Endothelial cell (in vitro differentiated cells): ENCODE measurements around the gene SRSF3. TPM values are rescaled to one million over a fixed set of nuclear protein-coding genes. Genes with fewer than 3 reads are reported as not detected.

Source experiments
- DNase-seq: peaks from one replicate; pipeline ENCODE4 v3.0.0; 2021; ENCODE audit warnings: low spot score
- H3K27ac Mint-ChIP-seq: one replicate; pipeline ENCODE4 v1.8.0; 2021; ENCODE audit warnings: mixed read lengths, inconsistent platforms; ENCODE audit not compliant: unreplicated experiment
- H3K27me3 Mint-ChIP-seq: one replicate; pipeline ENCODE4 v1.8.0; 2021; ENCODE audit warnings: mild to moderate bottlenecking, moderate library complexity, mixed read lengths, inconsistent platforms; ENCODE audit not compliant: unreplicated experiment
- H3K36me3 Mint-ChIP-seq: one replicate; pipeline ENCODE4 v1.8.0; 2021; ENCODE audit warnings: mild to moderate bottlenecking, low read depth, mixed read lengths, inconsistent platforms; ENCODE audit not compliant: unreplicated experiment
- H3K4me1 Mint-ChIP-seq: one replicate; pipeline ENCODE4 v1.8.0; 2021; ENCODE audit warnings: mild to moderate bottlenecking, mixed read lengths, inconsistent platforms; ENCODE audit not compliant: unreplicated experiment
- H3K4me3 Mint-ChIP-seq: one replicate; pipeline ENCODE4 v1.8.0; 2021; ENCODE audit warnings: mild to moderate bottlenecking, mixed read lengths, inconsistent platforms; ENCODE audit not compliant: unreplicated experiment
- H3K9me3 Mint-ChIP-seq: one replicate; pipeline ENCODE4 v1.8.0; 2021; ENCODE audit warnings: mixed read lengths, inconsistent platforms; ENCODE audit not compliant: unreplicated experiment
- total RNA-seq: library from RNA; stranded (reverse); fragmentation: NEBNext Ultra II Directional; extraction: Animal tissue kit (Norgen Biotek cat#: 25700); gene quantifications from one replicate; pipeline ENCODE4 v1.2.1, GENCODE V29; 2021; ENCODE audit not compliant: unreplicated experiment
- TF ChIP-seq, protein P1 (sequence below): fragments of 200-600 bp; sonication (generic); IDR thresholded peaks from one replicate; pipeline ENCODE4 v1.5.0; 2021; ENCODE audit warnings: antibody characterized with exemption; ENCODE audit not compliant: unreplicated experiment

The SRSF3 gene
- total RNA-seq, 1 donor from 2014 or later, result 289 TPM

DNA sequence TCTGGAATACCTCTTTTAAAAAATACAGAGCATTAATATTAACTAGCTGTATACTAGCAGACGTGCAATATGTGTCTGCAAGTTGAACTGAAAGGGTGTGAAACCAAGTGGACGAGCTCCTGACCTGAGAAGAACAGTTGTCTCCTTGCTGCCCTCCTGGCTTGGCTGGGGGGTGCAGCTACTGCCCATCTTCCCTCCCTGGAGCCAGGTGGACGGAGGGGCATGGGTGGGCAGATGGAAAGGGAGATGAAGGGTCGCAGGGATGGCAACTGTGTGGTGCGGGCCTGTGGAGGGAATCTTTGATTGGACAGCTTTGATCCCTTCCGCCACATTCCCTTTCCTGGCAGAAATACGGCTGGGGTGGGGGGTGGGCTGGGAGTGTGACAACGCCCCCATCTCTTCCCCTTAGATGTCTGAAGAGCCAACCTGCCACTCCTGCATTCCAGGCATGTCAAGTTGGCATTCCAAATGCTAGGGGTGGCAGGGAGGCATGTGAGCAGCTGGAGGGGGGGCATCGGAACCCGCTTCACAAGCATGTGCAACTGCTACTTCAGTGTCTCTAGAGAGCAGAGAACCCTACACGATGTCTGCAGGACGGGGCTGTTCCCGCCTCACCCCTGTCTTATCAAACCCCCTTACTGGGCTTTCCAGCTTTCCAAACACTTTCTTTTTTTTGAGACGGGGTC is 37.3 kb downstream of the SRSF3 start:
- Mint-ChIP-seq H3K4me3 (no peak overlapping the region), H3K27ac (no peak overlapping the region), H3K36me3 (no peaks in the 10 kb centered on the region), H3K9me3 (no peaks in the 10 kb centered on the region), H3K4me1 (peaks cover 13% of the 10 kb centered on the region), H3K27me3 (peaks cover 3% of the 10 kb centered on the region)
- TF ChIP-seq, protein P1, sequence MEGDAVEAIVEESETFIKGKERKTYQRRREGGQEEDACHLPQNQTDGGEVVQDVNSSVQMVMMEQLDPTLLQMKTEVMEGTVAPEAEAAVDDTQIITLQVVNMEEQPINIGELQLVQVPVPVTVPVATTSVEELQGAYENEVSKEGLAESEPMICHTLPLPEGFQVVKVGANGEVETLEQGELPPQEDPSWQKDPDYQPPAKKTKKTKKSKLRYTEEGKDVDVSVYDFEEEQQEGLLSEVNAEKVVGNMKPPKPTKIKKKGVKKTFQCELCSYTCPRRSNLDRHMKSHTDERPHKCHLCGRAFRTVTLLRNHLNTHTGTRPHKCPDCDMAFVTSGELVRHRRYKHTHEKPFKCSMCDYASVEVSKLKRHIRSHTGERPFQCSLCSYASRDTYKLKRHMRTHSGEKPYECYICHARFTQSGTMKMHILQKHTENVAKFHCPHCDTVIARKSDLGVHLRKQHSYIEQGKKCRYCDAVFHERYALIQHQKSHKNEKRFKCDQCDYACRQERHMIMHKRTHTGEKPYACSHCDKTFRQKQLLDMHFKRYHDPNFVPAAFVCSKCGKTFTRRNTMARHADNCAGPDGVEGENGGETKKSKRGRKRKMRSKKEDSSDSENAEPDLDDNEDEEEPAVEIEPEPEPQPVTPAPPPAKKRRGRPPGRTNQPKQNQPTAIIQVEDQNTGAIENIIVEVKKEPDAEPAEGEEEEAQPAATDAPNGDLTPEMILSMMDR, result no peak
- DNase-seq, result no peak

DNA sequence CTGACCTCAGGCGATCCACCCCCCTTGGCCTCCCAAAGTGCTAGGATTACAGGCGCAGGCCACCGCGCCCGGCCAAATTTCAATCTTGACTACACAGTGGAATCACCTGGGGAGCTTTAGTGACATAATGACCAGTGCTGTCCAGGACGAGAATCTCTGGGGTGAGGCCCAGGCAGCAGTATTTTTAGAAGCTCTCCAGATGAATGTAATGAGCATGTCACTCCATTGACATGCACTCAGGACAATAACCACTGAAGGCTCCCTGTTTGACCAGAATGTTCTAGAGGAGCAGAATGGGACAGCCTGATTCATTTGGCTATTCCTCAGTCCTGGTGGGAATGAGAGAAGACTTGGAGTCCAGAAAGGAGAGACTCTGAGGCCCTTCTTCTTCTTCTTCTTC is 39.2 kb downstream of the SRSF3 start:
- Mint-ChIP-seq H3K27me3 (peaks cover 4% of the 10 kb centered on the region), H3K4me1 (peaks cover 13% of the 10 kb centered on the region), H3K27ac (no peak overlapping the region), H3K36me3 (no peaks in the 10 kb centered on the region), H3K9me3 (no peaks in the 10 kb centered on the region), H3K4me3 (no peak overlapping the region)
- TF ChIP-seq, protein P1, result no peak
- no peak for DNase-seq

DNA sequence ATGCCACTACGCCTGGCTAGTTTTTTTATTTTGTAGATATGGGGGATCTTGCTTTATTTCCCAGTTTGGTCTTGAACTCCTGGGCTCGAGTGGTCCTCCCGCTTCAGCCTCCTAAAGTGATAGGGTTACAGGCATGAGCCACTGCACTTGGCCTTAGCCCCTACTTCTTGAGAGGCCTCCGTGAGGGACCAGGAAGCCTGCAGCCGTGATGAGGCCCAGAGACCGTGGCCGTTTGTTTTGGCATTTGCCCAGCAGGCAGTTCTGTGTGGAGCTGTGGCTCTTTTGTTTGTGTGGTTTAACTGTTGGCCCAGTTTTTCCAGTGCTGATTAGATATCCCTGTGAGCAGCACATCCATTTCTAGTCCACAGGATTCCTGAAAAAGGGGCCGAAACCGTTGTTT is 39.8 kb downstream of the SRSF3 start:
- Mint-ChIP-seq H3K4me1 (peaks cover 9% of the 10 kb centered on the region), H3K9me3 (no peaks in the 10 kb centered on the region), H3K36me3 (no peaks in the 10 kb centered on the region), H3K27ac (no peak overlapping the region), H3K4me3 (no peak overlapping the region), H3K27me3 (peaks cover 4% of the 10 kb centered on the region)
- no peak for DNase-seq
- TF ChIP-seq, protein P1, result no peak

DNA sequence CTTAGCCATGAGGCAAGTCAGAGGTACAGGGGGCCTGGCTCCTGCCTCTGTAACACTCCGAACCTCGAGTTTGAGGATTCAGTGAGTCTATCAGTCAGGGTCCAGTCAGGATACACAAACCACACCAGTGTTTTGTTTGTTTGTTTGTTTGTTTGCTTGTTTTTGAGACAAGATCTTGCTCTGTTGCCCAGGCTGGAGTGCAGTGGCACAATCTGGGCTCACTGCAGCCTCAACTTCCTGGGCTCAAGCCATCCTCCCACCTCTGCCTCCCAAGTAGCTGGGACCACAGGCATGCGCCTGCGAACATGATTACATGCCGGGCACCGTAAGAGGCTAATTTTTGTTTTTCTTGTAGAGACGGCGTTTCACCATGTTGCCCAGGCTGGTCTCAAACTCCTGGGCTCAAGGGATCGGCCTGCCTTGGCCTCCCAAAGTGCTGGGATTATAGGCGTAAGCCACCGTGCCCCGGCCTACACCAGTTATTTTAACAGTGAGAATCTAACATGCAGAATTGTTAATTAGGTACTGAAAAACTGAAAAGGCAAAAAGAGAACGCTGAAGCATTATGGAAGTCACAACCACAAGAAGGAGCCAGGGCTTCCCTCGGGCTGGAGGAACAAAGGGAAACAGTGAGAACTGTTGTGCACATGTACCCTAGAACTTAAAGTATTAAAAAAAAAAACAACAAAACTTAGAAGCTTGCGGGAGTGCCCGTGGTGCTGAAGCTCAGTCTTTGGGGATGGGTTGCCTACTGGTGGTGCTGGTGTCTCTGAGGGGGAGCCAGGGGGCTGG is 40.4 kb downstream of the SRSF3 start:
- no peaks in the 10 kb centered on the region for H3K36me3 Mint-ChIP-seq
- peaks cover 3% of the 10 kb centered on the region for H3K4me1 Mint-ChIP-seq
- DNase-seq, result no peak
- H3K9me3 Mint-ChIP-seq, result no peaks in the 10 kb centered on the region
- H3K27me3 Mint-ChIP-seq, result peaks cover 4% of the 10 kb centered on the region
- no peak overlapping the region for H3K4me3 Mint-ChIP-seq
- H3K27ac Mint-ChIP-seq, result no peak overlapping the region
- TF ChIP-seq, protein P1, result no peak

DNA sequence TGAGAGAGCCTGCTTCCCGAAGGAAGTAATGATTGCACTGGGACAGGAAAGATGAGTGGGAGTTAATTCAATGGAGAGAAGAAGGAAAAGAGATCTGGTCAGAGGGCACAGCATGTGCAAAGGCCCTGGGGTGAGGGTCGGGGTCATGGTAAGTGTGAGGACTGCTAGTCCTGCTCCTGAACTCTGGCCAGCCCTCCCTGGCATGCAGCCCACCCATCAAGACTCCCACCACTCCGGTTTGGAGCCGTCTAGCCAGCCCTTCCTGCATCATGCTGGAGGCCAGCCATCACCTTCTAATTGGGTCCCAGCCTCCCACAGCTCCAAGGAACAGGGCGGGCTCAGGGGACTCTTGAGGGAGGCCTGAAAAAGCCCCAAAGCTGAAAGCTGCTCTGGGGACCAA is 42.1 kb downstream of the SRSF3 start:
- DNase-seq, result no peak
- no peak overlapping the region for H3K27ac Mint-ChIP-seq
- H3K36me3 Mint-ChIP-seq, result no peaks in the 10 kb centered on the region
- peak overlapping the region; percentile 77 for H3K4me3 Mint-ChIP-seq
- no peaks in the 10 kb centered on the region for H3K4me1 Mint-ChIP-seq
- TF ChIP-seq, protein P1, result no peak
- no peaks in the 10 kb centered on the region for H3K9me3 Mint-ChIP-seq
- peaks cover 4% of the 10 kb centered on the region for H3K27me3 Mint-ChIP-seq
